Choroid plexus epithelial cell (primary cell): Measurements from ENCODE around the gene NELFCD.

Experiments used
- DNase-seq: peaks from one replicate; pipeline ENCODE4 v3.0.0-alpha.2; 2010; ENCODE audit warnings: low read depth
- H3K4me3 ChIP-seq: 2 replicates; pipeline ENCODE4 v1.5.1; 2011; ENCODE audit warnings: low read depth, mild to moderate bottlenecking, control low read depth, low read length, moderate library complexity
- TF ChIP-seq, protein P1 (sequence below): conservative IDR thresholded peaks from 2 replicates; pipeline ENCODE4 v1.5.1; 2011; ENCODE audit warnings: low read depth, mild to moderate bottlenecking, control low read depth, inconsistent platforms, low read length, moderate library complexity

Gene NELFCD

DNA sequence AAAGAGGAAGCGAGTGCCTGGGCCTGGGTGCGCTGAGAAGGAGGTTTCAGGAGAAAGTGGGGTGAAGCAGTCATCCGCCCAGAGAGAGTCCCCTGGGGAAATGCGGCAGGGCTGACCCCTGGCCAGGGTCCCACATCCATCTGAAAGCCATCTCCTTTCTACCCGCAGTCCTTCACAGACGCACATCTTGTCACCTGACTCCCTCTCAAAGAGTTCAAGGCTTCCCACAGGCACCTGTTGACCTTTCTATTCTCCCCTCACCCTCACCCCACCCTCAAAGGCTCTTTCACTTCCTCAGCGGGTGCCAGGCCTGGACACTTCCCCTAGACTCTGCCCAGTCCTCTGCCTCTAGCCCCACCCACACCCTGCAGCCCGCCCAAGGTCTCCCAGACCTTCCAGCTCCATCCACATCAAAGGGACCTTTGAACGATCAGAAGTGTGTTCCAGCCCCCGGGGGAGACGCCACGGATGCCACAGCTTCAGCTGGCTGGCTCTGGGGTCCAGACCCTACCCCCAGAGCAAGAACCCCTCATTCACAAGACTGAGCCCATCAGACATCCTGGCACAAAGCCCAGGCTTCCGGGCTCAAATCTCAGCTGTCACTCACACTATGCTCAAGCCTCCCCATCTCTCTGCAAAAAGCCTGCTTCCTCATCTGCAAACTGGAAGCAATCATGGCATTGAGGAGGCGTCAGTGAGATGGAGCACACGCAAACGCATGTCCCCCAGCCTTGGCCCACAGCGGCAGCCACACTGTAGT lies 23.9 kb downstream of the NELFCD start:
- DNase-seq = no peak
- TF ChIP-seq, protein P1, sequence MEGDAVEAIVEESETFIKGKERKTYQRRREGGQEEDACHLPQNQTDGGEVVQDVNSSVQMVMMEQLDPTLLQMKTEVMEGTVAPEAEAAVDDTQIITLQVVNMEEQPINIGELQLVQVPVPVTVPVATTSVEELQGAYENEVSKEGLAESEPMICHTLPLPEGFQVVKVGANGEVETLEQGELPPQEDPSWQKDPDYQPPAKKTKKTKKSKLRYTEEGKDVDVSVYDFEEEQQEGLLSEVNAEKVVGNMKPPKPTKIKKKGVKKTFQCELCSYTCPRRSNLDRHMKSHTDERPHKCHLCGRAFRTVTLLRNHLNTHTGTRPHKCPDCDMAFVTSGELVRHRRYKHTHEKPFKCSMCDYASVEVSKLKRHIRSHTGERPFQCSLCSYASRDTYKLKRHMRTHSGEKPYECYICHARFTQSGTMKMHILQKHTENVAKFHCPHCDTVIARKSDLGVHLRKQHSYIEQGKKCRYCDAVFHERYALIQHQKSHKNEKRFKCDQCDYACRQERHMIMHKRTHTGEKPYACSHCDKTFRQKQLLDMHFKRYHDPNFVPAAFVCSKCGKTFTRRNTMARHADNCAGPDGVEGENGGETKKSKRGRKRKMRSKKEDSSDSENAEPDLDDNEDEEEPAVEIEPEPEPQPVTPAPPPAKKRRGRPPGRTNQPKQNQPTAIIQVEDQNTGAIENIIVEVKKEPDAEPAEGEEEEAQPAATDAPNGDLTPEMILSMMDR = no peak
- H3K4me3 ChIP-seq = no peak overlapping the region

GRCh38 chr20:59005523-59006166 lies 24.6 kb downstream of the NELFCD start:
- TF ChIP-seq, protein P1 = no peak
- no peak for DNase-seq
- H3K4me3 ChIP-seq = no peak overlapping the region

GRCh38 chr20:59006167-59006863 lies 25.3 kb downstream of the NELFCD start:
- H3K4me3 ChIP-seq = peak overlapping the region; percentile 61
- no peak for DNase-seq
- TF ChIP-seq, protein P1 = no peak

GRCh38 chr20:59006864-59007664 lies 26.0 kb downstream of the NELFCD start, which contains the start of gene CTSZ:
Gene CTSZ, minus strand, starts transcription at chr20:59007254. Its CDS starts 126 bp downstream, at chr20:59007128.
- H3K4me3 ChIP-seq = peak within 1 kb of the TSS; percentile 61
- TF ChIP-seq, protein P1 = no peak
- DNase-seq = peak; percentile 23

- no peak for DNase-seq
- TF ChIP-seq, protein P1 = no peak
- peak overlapping the region; percentile 61 for H3K4me3 ChIP-seq
Measured at GRCh38 chr20:59007665-59008511, 26.8 kb downstream of the NELFCD start.

- H3K4me3 ChIP-seq = no peak overlapping the region
- DNase-seq = no peak
- TF ChIP-seq, protein P1 = no peak
Measured at GRCh38 chr20:59008715-59009336, 27.8 kb downstream of the NELFCD start.
